SIG-M5 treated with dmso at 0.1 percent for 504 hours (cell line): ENCODE data around the gene ZNF93.
"Not testable (repeated sequence)": the region's sequence is repeated elsewhere in the genome, so short reads cannot be mapped to it uniquely, and the experiment has no call there.

Experiments used
- DNase-seq: peaks from one replicate; lab custom pipeline; 2025; ENCODE audit not compliant: unreplicated experiment; lab: John Stamatoyannopoulos, UW

Gene ZNF93

DNA sequence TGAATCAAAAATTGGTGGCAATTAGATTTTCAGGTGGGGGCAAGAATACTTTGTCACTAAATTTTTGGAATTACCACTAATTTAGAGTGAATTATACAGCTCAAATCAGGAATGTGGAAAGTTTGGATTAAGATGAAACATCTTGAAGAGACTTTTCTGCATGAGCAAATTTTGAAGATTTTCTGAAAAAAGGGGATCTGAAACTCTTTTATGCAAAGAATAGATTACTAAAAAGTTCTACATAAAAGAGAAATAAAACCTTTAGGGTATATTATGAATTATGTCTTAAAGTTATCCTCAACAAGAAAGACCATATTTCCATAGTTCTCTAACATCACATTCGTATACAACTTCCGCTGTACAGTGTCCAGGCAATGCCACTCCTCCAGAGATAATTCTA, 36.7 kb downstream of the ZNF93 start:
- DNase-seq, result no peak

DNA sequence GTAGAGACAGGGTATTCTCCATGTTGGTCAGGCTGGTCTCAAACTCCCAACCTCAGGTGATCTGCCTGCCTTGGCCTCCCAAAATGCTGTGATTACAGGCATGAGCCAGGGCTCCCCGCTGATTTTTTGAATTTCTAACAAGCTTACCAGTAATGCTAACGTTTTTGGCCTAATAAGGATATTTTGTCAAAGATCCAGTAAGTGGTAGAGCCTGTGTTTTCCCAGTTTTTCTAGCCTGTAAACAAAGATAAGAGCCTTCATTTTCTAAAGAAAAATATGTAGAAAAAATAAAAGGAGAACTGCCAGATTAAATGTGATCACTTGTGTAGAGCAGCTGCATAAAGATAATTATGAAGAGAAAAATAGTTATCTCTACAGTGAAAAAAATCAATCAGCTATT, 37.7 kb downstream of the ZNF93 start:
- no peak for DNase-seq

DNA sequence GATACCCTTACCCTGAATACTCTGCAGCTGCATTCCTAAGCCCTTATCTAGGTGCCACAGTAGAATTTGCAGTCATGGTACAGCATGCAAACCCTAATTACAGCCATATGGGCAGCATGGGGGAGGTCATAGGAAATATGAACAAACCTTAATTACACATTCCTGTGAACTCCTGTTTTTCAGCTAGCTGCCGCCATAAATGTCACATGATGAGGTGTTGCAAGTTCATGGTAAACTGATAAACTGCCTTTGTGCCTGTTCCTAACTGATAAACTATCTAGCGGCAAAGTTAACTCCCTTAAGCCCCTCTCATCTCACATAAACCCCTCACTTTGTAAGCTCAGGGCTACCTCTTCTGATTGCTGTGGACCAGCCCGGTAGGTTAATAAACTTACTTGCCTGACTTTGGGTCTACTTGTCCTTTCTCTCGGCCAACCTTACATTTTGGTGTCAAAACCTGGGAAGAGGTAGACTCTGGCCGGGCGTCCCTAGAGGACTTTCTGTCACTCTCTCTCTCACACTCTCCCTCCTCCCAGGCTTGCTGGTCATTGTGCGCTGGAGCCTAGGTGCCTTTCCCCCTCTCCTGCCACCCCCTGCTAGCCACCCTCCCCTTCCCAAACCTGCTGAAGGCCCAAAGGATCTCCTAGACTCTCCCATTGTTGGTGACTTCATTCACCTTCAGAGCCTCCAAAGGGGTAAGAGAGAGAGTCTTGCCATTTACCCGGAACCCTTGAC, 43.3 kb downstream of the ZNF93 start:
- DNase-seq, result no peak

- no peak for DNase-seq
These were observed 43.8 kb downstream of the ZNF93 start for GRCh38 chr19:19944583-19944880.

DNA sequence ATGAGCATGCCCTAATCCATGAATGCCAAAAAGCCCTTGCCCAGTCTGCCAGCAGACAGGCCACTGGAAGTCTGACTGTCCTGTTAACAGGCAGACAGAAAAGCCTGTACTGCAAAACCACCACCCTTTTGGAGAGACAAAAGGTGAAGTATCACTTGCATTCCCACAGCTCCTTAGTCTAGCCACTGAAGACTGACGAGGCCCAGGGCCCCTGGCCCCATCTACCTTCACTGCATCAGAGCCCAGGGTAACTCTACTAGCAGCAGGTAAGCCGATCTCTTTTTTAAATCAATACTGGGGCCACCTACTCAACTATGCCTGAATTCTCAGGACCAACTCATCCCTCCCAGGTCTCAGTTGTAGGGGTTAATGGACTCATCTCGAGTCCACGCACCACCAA, 45.5 kb downstream of the ZNF93 start:
- DNase-seq, result no peak

DNA sequence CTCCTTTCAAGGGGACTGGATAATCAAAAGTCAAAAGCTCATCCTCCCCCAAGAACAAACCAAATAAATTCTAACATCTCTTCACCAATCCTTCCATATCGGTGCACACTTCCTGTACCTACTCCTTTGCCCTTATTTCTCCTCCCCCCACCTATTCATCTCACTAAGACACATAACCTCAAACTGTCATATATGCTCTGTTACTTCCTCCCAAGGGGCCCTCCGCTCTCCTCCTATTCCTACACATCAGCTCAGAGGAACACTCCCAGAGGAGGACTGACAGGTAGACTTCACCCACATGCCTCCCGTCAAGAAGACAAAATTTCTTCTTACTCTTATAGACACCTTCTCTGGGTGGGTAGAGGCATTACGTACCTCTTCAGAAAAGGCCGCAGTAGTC, 48.1 kb downstream of the ZNF93 start:
- DNase-seq, result no peak

- no peak for DNase-seq
These were observed 54.5 kb downstream of the ZNF93 start for GRCh38 chr19:19955208-19955607.

DNA sequence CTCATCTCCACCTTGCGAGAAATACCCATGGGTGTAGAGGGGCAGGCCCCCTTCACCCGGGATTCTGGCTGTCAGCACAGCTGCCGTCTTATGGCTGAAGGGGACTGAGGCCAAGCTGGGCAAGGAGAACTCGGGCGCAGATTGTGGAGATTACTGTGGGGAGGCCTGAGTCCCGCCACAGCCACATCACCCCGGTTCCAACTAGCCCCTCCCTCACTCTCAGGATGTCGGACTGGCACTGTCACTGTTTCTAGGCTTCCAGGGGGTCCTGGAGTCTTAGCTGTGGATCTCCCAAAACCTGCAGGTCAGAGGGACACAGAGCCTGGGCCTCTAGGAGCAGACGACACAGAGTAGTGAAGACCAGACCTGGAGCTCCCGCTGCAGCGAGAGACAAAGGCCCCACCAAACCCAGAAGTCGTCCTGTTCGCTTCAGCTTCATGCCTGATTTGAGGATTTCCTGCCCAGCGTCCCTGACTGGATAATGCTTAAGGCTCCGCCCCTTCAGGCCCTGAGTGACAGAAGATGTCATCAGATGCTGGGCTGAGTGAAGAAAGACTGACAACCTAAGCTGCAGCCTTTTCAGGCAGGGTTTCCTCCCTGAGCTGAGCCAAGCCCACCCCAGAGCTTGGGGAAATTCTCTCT, 55.8 kb downstream of the ZNF93 start:
- DNase-seq, result no peak

DNA sequence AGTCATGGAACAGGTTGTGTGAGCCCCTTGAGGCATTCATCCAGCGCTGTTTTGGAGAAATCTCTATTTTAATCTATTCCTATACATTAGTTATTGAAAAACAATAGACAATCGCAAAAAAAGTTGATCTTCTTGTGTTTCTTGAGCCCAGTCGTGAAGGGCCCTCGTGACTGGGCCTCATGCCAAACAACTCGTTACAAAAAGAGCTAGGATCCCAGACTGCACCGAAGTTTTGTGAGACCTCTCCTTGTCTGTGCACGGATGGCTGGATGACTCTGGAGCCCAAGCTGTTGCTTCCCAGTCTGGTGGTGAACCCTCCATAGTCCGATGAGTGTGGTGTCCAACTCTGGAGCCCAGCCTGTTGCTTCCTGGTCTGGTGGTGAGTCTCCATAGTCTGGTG, 57.0 kb downstream of the ZNF93 start:
- not testable (repeated sequence) for DNase-seq

DNA sequence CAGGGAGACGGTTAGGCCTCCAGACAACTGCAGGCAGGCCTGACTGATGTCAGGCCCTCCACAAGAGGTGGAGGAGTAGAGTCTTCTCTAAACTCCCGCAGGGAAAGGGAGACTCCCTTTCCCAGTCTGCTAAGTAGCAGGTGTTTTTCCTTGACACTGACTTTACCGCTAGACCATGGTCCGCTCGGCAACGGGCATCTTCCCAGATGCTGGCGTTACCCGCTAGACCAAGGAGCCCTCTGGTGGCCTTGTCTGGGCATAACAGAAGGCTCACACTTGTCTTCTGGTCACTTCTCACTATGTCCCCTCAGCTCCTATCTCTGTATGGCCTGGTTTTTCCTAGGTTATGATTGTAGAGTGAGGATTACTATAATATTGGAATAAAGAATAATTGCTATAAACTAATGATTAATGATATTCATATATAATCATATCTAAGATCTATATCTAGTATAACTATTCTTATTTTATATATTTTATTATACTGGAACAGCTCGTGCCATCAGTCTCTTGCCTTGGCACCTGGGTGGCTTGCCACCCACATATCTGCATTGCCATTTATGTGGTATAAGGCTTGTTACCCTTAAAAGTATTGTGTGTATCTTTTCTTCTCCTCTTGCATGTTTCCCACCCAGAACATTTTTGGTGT, 58.5 kb downstream of the ZNF93 start:
- not testable (repeated sequence) for DNase-seq

- DNase-seq, result no peak
These were observed 63.7 kb downstream of the ZNF93 start for GRCh38 chr19:19964416-19964815.

DNA sequence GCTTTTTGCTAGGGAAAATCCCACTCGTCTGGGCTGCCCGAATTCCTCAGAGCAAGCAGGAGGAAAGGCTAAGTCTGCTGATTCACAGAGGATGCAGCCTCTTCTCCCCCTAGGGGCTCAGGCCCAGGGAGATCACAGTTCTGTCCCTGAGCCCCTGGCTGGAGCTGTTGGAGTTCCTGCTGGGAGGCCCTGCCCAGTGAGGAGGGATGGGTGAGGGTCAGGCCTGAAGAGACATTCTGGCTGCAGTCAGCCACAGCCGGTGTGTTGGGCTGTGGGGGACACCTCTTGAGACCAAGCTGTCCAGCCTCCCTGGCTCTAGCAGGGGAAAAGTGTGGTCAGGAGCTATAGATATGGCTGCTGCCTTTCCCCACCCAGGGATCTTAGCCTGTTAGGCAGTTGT, 65.4 kb downstream of the ZNF93 start:
- not testable (repeated sequence) for DNase-seq

GRCh38 chr19:19966862-19967261, 66.1 kb downstream of the ZNF93 start:
- no peak for DNase-seq
